ENCODE data around the gene LSR. TPM values are rescaled to one million over a fixed set of nuclear protein-coding genes. Genes with fewer than 3 reads are reported as not detected.

LSR gene
- total RNA-seq, 2 donors from 2014 or later, result 252 TPM

DNA sequence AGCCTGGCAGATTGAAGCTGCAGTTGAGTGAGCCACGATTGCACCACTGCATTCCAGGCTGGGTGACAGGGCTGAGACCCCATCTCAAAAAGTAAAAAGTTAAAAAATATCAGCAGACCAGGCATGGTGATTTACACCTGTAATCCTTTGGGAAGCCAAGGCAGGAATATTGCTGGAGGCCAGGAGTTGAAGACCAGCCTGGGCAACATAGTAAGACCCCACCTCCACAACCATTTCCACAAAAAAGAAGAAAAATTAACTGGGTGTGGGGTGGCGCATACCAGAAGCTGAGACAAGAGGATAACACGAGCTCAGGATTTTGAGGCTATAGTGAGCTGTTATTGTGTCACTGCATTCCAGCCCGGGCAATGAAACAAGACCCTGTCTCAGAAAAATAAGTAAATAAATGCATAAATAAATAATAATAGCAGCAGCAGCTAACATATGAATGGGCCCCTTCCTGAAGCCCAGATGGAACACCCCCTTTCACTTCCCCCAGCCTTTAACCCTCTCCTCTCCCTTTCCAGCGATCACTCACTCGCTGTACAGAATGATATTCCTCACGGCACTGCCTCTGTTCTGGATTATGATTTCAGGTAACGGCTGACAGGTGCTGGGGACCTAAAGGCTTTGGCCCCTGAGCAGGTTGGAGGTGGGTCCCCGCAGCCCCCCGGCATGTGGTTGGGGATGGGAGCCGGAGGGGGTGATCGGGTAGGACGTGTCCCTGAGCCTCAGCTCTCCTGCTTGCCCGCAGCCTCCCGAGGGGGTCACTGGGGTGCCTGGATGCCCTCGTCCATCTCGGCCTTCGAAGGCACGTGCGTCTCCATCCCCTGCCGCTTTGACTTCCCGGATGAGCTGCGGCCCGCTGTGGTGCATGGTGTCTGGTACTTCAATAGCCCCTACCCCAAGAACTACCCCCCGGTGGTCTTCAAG is 46.3 kb downstream of the LSR start:
- intact Hi-C loops (cut with DNase I), result no loop called here
- Histone ChIP-seq H3K4me1 (no peaks in the 10 kb centered on the region), H3K9me3 (no peaks in the 10 kb centered on the region), H3K4me3 (no peak overlapping the region), H3K27me3 (no peaks in the 10 kb centered on the region), H3K36me3 (no peaks in the 10 kb centered on the region), H3K27ac (no peak overlapping the region), H3K9ac (ENCODE audit: low read depth in 2 of 2, low read length in 2 of 2) (no peak overlapping the region)
- no peak for DNase-seq
- no peak for TF ChIP-seq CTCF (IDR thresholded peaks at IDR 0.05)

- intact Hi-C loops (cut with DNase I), result no loop called here
- Histone ChIP-seq H3K4me3 (no peak overlapping the region), H3K27ac (no peak overlapping the region), H3K27me3 (no peaks in the 10 kb centered on the region), H3K9ac (ENCODE audit: low read depth in 2 of 2, low read length in 2 of 2) (no peak overlapping the region), H3K36me3 (no peaks in the 10 kb centered on the region), H3K9me3 (no peaks in the 10 kb centered on the region), H3K4me1 (no peaks in the 10 kb centered on the region)
- no peak for DNase-seq
- no peak for TF ChIP-seq CTCF (IDR thresholded peaks at IDR 0.05)
Observed at GRCh38 chr19:35295792-35296462, 47.1 kb downstream of the LSR start.

DNA sequence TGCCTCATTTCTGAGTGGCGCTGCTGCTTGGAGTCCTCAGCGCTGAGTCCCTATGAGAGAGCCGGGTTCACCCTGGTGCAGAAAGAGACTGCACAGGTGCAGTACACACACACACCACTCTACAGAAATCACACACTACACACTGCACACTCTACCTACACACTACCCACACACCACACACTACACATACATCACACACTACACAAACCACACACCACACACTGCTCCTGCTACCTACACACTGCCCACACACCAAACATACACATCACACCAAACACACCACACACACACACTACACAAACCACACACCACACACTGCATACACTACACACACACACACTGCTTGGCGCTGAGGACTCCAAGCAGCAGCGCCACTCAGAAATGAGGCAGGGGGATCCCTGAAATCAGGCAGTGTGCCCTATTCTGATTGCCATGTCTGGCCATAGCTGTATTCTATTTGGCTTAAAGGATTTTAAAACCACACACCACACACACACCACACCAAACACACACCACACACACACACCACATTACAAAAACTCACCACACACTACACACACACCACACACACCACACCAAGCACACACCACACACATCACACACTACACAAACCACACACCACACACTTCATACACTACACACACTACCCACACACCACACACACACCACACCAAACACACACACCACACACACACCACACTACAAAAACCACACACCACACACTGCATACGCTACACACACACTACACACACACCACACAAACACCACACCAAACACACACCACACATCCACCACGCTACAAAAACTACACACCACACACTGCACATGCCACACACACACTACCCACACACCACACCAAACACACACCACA is 48.1 kb downstream of the LSR start:
- Histone ChIP-seq H3K27ac (no peak overlapping the region), H3K36me3 (no peaks in the 10 kb centered on the region), H3K4me1 (no peaks in the 10 kb centered on the region), H3K9me3 (no peaks in the 10 kb centered on the region), H3K4me3 (no peak overlapping the region), H3K9ac (ENCODE audit: low read depth in 2 of 2, low read length in 2 of 2) (no peak overlapping the region), H3K27me3 (no peaks in the 10 kb centered on the region)
- intact Hi-C loops (cut with DNase I), result no loop called here
- TF ChIP-seq CTCF (IDR thresholded peaks at IDR 0.05), result no peak
- DNase-seq, result no peak

- TF ChIP-seq CTCF (IDR thresholded peaks at IDR 0.05), result no peak
- Histone ChIP-seq H3K27ac (no peak overlapping the region), H3K4me3 (no peak overlapping the region), H3K4me1 (no peaks in the 10 kb centered on the region), H3K9me3 (no peaks in the 10 kb centered on the region), H3K9ac (ENCODE audit: low read depth in 2 of 2, low read length in 2 of 2) (no peak overlapping the region), H3K27me3 (no peaks in the 10 kb centered on the region), H3K36me3 (no peaks in the 10 kb centered on the region)
- DNase-seq, result no peak
- intact Hi-C loops (cut with DNase I), result no loop called here
Observed at GRCh38 chr19:35297515-35297848, 48.7 kb downstream of the LSR start.

- no peak for DNase-seq
- Histone ChIP-seq H3K36me3 (no peaks in the 10 kb centered on the region), H3K9ac (ENCODE audit: low read depth in 2 of 2, low read length in 2 of 2) (no peak overlapping the region), H3K27me3 (no peaks in the 10 kb centered on the region), H3K27ac (no peak overlapping the region), H3K4me3 (no peak overlapping the region), H3K9me3 (no peaks in the 10 kb centered on the region), H3K4me1 (no peaks in the 10 kb centered on the region)
- intact Hi-C loops (cut with DNase I), result no loop called here
- TF ChIP-seq CTCF (IDR thresholded peaks at IDR 0.05), result no peak
Observed at GRCh38 chr19:35297922-35298321, 49.1 kb downstream of the LSR start.

Data from colonic mucosa (tissue), 4 donors.